WERI-Rb-1 (cell line): ENCODE results near the gene GRAMD4.

Experiments
- DNase-seq: peaks from one replicate; pipeline ENCODE4 v3.0.0-alpha.2; 2020
- H3K27ac ChIP-seq: fragments of 250-450 bp; sonication (Bioruptor Pico); 2 replicates; pipeline ENCODE4 v1.5.1; 2020; ENCODE audit warnings: mild to moderate bottlenecking, moderate library complexity
- H3K27me3 ChIP-seq: fragments of 250-450 bp; sonication (Bioruptor Pico); 2 replicates; pipeline ENCODE4 v1.5.1; 2021; ENCODE audit warnings: mild to moderate bottlenecking, low read depth, moderate library complexity; ENCODE audit not compliant: insufficient read depth, severe bottlenecking
- H3K36me3 ChIP-seq: fragments of 250-450 bp; sonication (Bioruptor Pico); 2 replicates; pipeline ENCODE4 v1.5.1; 2020; ENCODE audit warnings: mild to moderate bottlenecking, moderate library complexity
- H3K4me3 ChIP-seq: 2 replicates; pipeline ENCODE4 v1.5.1; 2011; ENCODE audit warnings: low read depth, mild to moderate bottlenecking, control low read depth, low read length
- H3K9me3 ChIP-seq: fragments of 250-450 bp; sonication (Bioruptor Pico); 2 replicates; pipeline ENCODE4 v1.5.1; 2021; ENCODE audit warnings: mild to moderate bottlenecking, moderate library complexity; ENCODE audit not compliant: severe bottlenecking
- TF ChIP-seq, protein P1 (sequence below): IDR thresholded peaks from 2 replicates; pipeline ENCODE4 v1.5.1; 2011; ENCODE audit warnings: low read depth, mild to moderate bottlenecking, control low read depth, inconsistent platforms, low read length

GRAMD4 gene

DNA sequence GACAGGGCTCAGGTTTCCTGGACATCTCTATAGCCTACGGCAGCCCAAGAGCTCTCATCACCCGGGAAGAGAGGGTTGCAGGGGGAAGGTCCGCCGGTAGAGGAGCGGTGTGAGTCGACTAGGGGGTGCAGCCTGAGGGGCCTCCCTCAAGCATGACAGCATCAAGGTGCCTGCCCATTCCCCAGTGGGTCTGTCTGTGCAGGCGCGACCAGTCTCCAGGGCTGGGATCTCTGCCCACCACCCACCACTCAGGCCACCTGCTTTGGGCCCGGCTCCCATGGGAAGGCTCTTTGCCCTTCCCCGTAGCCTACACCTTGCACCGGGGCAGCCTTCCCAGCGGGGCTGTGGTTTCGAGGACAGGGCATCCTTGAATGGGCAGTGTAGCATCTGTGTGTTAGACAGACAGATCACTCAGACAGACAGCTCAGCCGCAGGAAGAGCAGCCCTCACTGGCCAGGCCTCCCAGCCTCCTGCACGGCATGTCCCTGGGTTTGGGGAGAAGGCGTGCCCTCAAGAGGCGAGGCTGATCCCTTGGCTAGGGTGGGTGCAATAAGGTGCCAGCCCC lies 88.7 kb downstream of the GRAMD4 start:
- Histone ChIP-seq H3K4me3 (no peak overlapping the region), H3K36me3 (peaks cover 79% of the 10 kb centered on the region), H3K27ac (no peak overlapping the region), H3K9me3 (no peaks in the 10 kb centered on the region), H3K27me3 (no peaks in the 10 kb centered on the region)
- TF ChIP-seq, protein P1, sequence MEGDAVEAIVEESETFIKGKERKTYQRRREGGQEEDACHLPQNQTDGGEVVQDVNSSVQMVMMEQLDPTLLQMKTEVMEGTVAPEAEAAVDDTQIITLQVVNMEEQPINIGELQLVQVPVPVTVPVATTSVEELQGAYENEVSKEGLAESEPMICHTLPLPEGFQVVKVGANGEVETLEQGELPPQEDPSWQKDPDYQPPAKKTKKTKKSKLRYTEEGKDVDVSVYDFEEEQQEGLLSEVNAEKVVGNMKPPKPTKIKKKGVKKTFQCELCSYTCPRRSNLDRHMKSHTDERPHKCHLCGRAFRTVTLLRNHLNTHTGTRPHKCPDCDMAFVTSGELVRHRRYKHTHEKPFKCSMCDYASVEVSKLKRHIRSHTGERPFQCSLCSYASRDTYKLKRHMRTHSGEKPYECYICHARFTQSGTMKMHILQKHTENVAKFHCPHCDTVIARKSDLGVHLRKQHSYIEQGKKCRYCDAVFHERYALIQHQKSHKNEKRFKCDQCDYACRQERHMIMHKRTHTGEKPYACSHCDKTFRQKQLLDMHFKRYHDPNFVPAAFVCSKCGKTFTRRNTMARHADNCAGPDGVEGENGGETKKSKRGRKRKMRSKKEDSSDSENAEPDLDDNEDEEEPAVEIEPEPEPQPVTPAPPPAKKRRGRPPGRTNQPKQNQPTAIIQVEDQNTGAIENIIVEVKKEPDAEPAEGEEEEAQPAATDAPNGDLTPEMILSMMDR, result no peak
- DNase-seq, result no peak

GRCh38 chr22:46710806-46711205 lies 90.6 kb downstream of the GRAMD4 start:
- Histone ChIP-seq H3K27ac (no peak overlapping the region), H3K36me3 (peaks cover 72% of the 10 kb centered on the region)

GRCh38 chr22:46712288-46712687 lies 92.1 kb downstream of the GRAMD4 start:
- no peaks in the 10 kb centered on the region for H3K27me3 ChIP-seq
- H3K27ac ChIP-seq, result no peak overlapping the region
- TF ChIP-seq, protein P1, result no peak
- no peaks in the 10 kb centered on the region for H3K9me3 ChIP-seq
- no peak for DNase-seq
- no peak overlapping the region for H3K4me3 ChIP-seq
- H3K36me3 ChIP-seq, result peaks cover 66% of the 10 kb centered on the region

More at GRCh38 chr22:46710806-46711205, 90.6 kb downstream of the GRAMD4 start:
- Histone ChIP-seq H3K27me3 (no peaks in the 10 kb centered on the region), H3K4me3 (no peak overlapping the region), H3K9me3 (no peaks in the 10 kb centered on the region)
- TF ChIP-seq, protein P1, result no peak
- DNase-seq, result no peak

- TF ChIP-seq, protein P1, result no peak
- Histone ChIP-seq H3K9me3 (no peaks in the 10 kb centered on the region), H3K36me3 (peaks cover 63% of the 10 kb centered on the region), H3K4me3 (no peak overlapping the region), H3K27ac (no peak overlapping the region), H3K27me3 (no peaks in the 10 kb centered on the region)
- DNase-seq, result no peak
Measured at GRCh38 chr22:46714550-46714949, 94.4 kb downstream of the GRAMD4 start.

DNA sequence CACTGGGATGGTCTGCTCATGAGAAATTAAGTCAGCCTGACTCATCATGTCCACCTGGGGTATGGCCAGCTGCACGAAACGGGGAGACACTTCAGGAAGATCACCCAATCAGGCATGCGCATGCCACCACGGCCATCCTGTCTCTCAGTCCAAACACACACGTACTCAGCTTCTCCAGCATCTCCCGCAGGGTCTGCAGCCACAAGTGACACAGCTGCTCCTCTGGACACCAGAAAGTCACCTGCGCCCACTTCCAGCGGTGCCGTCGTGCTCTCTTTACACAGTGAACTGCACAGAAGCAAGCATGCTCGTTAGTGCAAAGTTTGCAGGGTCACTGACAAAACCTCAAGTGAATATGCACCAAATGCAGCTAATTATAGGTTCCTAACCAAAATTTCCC lies 99.7 kb downstream of the GRAMD4 start:
- Histone ChIP-seq H3K36me3 (peaks cover 50% of the 10 kb centered on the region), H3K4me3 (no peak overlapping the region), H3K27me3 (no peaks in the 10 kb centered on the region), H3K9me3 (no peaks in the 10 kb centered on the region), H3K27ac (no peak overlapping the region)
- TF ChIP-seq, protein P1, result no peak
- no peak for DNase-seq

DNA sequence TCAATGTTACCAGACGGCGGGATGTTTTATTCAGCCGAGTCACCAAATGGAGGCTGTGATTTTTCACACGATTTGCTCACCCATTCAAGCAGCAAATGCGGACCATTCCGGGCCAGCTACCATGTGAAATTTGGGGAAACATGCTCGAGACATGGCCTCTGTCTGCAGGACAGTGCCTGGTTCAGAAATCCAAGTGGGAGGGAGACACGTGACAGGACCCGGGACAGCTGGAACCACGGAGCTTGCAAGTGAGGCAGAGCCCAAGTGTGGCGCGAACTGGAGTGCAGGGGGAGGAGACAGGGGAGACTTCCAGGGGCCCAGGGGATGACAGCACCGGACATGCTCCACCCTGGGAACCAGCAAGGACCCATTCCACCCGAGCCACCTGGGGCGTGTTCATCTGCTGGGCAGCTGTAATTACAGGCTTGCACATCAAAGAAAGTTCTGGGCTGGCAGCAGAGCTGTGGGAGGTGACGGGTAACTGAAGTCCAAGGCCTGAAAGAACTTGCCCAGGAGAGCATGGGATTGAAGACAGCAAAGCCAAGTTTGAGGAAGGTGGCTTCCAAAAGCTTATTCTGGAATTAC lies 101.4 kb downstream of the GRAMD4 start:
- no peaks in the 10 kb centered on the region for H3K9me3 ChIP-seq
- TF ChIP-seq, protein P1, result no peak
- no peaks in the 10 kb centered on the region for H3K27me3 ChIP-seq
- peaks cover 46% of the 10 kb centered on the region for H3K36me3 ChIP-seq
- H3K4me3 ChIP-seq, result no peak overlapping the region
- no peak for DNase-seq
- no peak overlapping the region for H3K27ac ChIP-seq
